Muscle layer of colon (tissue), 2 donors: Measurements from ENCODE around the gene SLC7A6OS.

Experiments
- H3K27ac ChIP-seq: one replicate; pipeline ENCODE4 v1.7.0; 2013; ENCODE audit warnings: low read depth, mild to moderate bottlenecking, low read length, moderate library complexity
- H3K27me3 ChIP-seq, 2 donors: one replicate each; pipeline ENCODE4 v1.7.0; 2013; ENCODE audit warnings: low read length in 2 of 2, mild to moderate bottlenecking in 2 of 2; ENCODE audit not compliant: insufficient read depth in 2 of 2, control insufficient read depth in 1 of 2
- H3K36me3 ChIP-seq: one replicate; pipeline ENCODE4 v1.7.0; 2013; ENCODE audit warnings: mild to moderate bottlenecking, low read length; ENCODE audit not compliant: insufficient read depth
- H3K4me1 ChIP-seq: one replicate; pipeline ENCODE4 v1.7.0; 2013; ENCODE audit warnings: mild to moderate bottlenecking, low read length; ENCODE audit not compliant: insufficient read depth
- H3K4me3 ChIP-seq, 2 donors: one replicate each; pipeline ENCODE4 v1.7.0; 2013; ENCODE audit warnings: low read length in 2 of 2, low read depth in 1 of 2, mild to moderate bottlenecking in 1 of 2, moderate library complexity in 1 of 2
- H3K9ac ChIP-seq: one replicate; pipeline ENCODE4 v1.7.0; 2013; ENCODE audit warnings: low read length
- H3K9me3 ChIP-seq: one replicate; pipeline ENCODE4 v1.7.0; 2013; ENCODE audit warnings: mild to moderate bottlenecking, low read length
- donor health status: abdominal sarcoma.
- donor health status: Adenocarcinoma of cecum.

The SLC7A6OS gene

DNA sequence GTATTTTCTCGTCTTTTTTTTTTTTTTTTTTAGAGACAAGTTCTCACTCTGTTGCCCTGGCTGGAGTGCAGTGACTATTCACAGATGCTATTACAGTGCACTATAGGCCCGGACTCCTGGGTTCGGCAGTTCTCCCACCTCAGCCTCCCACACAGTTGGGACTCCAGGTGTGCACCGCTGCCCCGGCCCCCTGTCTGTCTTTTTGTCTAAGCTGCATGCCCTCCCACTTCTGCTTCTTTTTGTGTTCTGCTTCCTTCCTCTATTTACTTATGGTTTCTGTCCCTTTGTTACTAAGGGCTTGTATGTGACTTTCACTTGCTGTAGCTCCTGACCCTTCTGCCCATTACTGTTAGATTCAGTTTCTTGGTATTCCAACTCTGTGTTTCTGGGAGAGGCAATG lies 25.9 kb downstream of the SLC7A6OS start:
- peaks cover 33% of the 10 kb centered on the region for H3K36me3 ChIP-seq
- H3K9ac ChIP-seq: no peak overlapping the region

DNA sequence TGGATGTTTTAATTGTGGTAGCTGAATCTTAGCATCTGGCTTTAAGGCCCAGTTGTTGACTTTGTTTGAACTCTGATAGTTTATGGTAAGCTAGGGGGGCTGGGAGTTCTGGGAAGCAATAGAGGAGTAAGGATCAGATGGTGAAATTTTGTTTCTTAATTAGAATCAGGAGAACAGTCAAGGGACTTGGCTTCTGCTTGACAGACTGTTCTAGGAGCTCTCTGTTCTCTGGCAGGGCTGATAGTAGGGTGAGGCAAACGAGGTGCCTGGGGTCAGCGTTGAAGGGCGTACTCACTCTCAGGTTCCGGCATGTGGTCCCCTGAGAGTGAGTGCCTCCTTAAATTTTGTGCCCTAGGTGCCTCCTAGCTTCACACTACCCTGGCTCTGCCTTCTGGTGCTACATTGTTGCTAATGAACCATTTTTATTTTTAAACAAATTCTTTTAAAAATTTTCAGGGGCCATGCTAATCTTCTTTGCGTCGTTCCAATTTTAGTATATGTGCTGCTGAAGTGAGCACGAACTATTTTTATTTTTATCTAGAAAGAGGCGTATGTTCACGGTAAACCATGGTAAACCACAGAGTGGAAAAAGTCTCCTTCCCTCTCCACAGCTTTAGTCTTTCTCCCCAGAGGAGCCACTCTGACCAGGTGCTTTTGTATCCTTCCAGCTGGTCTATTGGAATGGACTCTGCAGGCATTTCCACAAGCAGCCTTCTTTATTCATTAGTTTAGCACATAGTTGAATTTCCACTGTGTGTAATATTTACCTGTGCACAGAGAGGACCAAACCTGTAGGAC lies 26.7 kb downstream of the SLC7A6OS start:
- Histone ChIP-seq H3K4me3 (no peak overlapping the region), H3K4me1 (peaks cover 21% of the 10 kb centered on the region)

More for the DNA sequence above, 25.9 kb downstream of the SLC7A6OS start:
- peaks cover 26% of the 10 kb centered on the region for H3K4me1 ChIP-seq
- H3K4me3 ChIP-seq: no peak overlapping the region
- H3K27ac ChIP-seq: no peak overlapping the region
- no peaks in the 10 kb centered on the region for H3K9me3 ChIP-seq
- no peaks in the 10 kb centered on the region for H3K27me3 ChIP-seq

DNA sequence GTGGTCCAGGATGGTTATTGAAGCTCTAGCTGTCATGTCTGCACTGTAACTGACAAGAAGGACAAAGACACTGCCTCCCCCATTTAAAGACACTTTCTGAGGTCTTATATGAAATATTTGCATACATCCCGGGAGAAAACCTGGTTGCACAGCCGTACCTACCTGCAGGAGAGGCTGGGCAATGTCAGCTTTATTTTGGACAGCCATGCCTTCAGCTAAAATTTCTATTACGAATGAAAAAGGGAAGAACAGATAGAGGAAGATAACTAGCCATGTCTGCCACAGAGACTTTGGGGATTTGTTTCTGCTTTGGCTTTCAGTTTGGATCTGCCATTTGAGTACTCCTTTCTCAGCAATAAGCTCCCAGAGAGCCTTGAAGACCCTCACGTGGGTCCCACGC lies 27.4 kb downstream of the SLC7A6OS start:
- H3K4me1 ChIP-seq: peaks cover 18% of the 10 kb centered on the region
- no peaks in the 10 kb centered on the region for H3K27me3 ChIP-seq
- H3K9ac ChIP-seq: no peak overlapping the region
- H3K9me3 ChIP-seq: no peaks in the 10 kb centered on the region
- no peak overlapping the region for H3K4me3 ChIP-seq
- H3K36me3 ChIP-seq: peaks cover 33% of the 10 kb centered on the region
- H3K27ac ChIP-seq: no peak overlapping the region

More for the DNA sequence above, 26.7 kb downstream of the SLC7A6OS start:
- H3K9ac ChIP-seq: no peak overlapping the region
- peaks cover 33% of the 10 kb centered on the region for H3K36me3 ChIP-seq
- no peak overlapping the region for H3K27ac ChIP-seq
- no peaks in the 10 kb centered on the region for H3K9me3 ChIP-seq
- no peaks in the 10 kb centered on the region for H3K27me3 ChIP-seq

DNA sequence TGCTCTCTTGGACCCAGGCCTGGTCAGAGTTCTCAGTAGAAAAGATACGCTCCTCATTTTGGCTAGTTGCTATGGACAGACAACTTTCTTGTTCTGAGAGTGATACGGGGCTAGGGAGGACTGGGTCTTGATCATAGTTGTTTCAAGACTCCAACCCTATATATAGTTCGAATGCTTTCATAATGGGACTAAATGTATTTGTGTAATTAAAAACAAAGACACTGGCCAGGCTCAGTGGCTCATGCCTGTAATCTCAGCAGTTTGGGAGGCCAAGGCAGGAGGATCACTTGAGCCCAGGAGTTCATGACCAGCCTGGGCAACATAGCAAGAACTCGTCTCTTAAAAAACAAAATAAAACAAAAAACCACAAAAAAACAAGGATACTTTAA lies 28.7 kb downstream of the SLC7A6OS start:
- Histone ChIP-seq H3K36me3 (peaks cover 23% of the 10 kb centered on the region), H3K27me3 (no peaks in the 10 kb centered on the region), H3K9ac (no peak overlapping the region), H3K4me3 (no peak overlapping the region), H3K27ac (no peak overlapping the region), H3K4me1 (peaks cover 6% of the 10 kb centered on the region), H3K9me3 (no peaks in the 10 kb centered on the region)

DNA sequence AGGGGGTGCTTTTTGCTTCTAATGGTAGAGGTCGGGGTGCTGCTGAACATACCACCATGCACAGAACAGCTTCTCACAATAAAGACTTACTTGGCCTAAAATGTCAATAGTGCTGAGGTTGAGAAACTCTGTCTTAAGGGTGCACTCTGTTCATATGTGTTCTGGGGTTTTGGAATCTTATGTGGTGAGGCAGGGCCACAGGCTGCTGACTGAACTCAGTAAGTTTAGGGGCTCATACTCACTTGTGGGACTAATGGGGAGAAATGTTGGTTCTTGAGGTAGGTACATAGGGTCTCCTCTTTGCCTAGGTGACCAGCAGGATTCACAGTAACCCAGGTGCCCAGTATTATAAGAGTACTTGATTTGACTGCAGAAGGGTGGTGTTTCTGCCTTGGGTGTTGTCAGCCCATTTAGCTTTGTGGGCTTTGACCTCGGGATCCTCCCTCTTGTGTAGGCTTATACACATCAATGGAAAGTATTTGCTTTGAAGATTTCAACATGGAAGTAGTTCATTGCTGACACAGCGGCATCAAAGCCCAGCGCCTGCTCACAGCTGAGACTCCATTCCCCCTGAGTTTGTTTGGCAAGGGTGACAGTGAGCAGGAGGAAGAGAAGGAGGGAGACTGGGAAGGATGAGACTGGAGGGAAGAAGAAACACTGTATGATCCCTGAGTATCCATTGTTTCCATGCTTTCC lies 29.2 kb downstream of the SLC7A6OS start:
- Histone ChIP-seq H3K27me3 (no peaks in the 10 kb centered on the region), H3K4me1 (peaks cover 8% of the 10 kb centered on the region), H3K27ac (no peak overlapping the region), H3K4me3 (no peak overlapping the region), H3K36me3 (peaks cover 21% of the 10 kb centered on the region), H3K9me3 (no peaks in the 10 kb centered on the region), H3K9ac (no peak overlapping the region)

DNA sequence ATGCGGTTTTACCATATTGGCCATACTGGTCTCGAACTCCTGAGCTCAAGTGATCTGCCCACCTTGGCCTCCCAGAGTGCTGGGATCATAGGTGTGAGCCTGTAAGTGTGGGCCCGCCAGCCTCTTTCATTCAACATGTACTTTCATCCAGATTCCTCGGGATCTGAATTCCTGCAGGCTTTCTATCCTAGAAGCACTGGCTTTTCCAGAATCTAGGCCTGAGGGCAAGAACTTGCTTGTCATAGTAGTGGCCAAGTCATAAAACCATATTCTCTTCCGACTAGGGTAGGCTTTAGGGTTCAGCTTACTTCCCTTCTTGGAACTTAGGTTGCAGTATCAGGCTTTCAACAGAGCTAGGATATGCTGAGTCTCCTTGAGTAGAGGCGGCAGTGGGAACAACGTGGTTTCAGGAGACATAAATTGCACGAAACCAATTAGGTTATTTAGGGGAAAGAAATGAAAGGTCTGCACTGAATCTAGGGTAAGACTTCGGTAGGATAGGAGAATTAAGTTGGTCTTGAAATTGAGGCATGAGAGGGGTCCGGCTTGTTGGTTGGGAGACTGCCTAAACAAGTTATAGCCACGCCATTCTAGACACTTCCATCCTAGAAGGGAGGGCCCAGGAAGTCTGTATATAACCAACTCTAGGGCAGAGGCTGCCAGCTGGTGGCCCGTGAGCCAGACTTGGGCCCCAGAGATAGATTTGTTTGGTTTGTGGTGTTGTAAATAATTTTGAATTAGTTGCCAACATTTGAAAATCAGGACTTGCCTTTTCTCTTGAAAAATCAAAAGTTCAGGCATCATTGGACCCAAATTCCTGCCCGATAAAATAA lies 30.8 kb downstream of the SLC7A6OS start:
- Histone ChIP-seq H3K27ac (no peak overlapping the region), H3K27me3 (no peaks in the 10 kb centered on the region), H3K9ac (no peak overlapping the region), H3K9me3 (no peaks in the 10 kb centered on the region), H3K4me1 (peaks cover 15% of the 10 kb centered on the region), H3K36me3 (peaks cover 16% of the 10 kb centered on the region), H3K4me3 (no peak overlapping the region)

DNA sequence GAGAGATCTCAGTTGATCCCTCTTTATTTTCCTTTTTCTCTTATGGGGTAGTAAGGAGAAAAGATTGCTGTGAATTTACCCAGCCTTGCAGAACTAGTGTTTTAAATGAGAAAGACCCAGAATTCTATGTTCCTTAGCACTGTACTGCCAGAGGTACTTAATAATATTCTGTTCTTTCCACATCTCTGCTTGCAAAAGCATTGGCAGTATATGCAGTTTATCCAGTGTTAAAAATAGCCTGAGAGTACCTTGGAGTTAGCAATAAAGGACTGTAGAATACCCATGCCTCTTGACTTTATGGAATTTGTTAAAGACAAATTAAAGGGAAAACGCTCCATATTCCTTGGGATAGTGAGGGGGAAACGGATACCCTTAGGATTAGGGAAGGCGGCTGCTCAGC lies 34.5 kb downstream of the SLC7A6OS start:
- peak overlapping the region; percentile 8 for H3K27ac ChIP-seq
- H3K9ac ChIP-seq: no peak overlapping the region
- H3K9me3 ChIP-seq: no peaks in the 10 kb centered on the region
- no peaks in the 10 kb centered on the region for H3K27me3 ChIP-seq
- peaks cover 10% of the 10 kb centered on the region for H3K4me1 ChIP-seq
- peak overlapping the region in 1 of 2 donors; percentile 28 for H3K4me3 ChIP-seq
- H3K36me3 ChIP-seq: peaks cover 8% of the 10 kb centered on the region

DNA sequence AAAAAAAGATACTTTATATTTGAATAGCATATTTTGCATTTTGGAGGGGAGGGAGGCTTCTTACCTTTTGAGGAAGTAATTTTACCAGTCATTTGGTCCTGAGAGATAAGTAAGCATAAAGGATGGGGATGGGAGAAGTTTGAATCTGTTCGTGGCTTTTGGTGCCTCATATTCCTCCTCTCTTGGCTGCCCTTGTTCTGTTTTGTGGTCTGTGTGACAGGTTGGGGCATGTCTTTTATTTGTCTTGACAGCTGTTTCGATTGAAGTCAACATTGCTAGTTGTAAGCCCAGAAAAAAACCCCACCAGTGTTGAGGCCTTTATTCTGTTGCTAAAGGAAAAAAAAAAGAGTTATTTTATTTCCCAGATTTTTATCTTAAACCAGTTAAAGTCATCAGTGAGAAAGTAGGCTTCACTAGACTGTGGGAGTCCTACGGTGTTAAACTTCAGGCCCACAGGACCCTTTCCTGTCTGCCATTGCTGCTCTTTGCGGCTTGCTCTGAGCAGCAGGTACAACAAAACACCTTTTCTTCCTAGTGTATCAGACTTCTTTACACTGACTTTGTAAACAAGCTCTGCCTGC lies 35.0 kb downstream of the SLC7A6OS start:
- peak overlapping the region; percentile 8 for H3K27ac ChIP-seq
- no peak overlapping the region for H3K9ac ChIP-seq

DNA sequence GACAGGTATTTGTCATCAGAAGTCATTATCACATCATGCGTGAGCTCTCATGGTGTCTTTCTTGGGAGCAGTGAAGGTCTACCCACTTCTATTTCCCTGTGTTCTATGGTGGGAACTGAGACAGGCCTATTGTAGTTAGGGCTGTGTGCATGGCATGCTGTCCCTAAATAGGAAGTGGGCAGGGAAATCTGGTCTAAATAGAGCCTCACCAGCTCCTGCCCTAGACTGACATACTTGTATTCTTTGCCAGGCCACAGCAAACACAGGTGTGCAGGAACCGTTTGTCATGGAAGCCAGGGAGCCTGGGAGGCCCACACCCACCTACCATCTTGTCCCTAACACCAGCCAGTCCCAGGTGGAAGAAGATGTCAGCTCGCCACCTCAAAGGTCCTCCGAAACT lies 36.3 kb downstream of the SLC7A6OS start:
- no peak overlapping the region for H3K27ac ChIP-seq
- peaks cover 7% of the 10 kb centered on the region for H3K36me3 ChIP-seq
- H3K27me3 ChIP-seq: no peaks in the 10 kb centered on the region
- H3K9ac ChIP-seq: no peak overlapping the region
- H3K9me3 ChIP-seq: no peaks in the 10 kb centered on the region
- H3K4me1 ChIP-seq: peaks cover 10% of the 10 kb centered on the region
- H3K4me3 ChIP-seq: no peak overlapping the region

More for the DNA sequence above, 35.0 kb downstream of the SLC7A6OS start:
- peaks cover 7% of the 10 kb centered on the region for H3K36me3 ChIP-seq
- no peaks in the 10 kb centered on the region for H3K27me3 ChIP-seq
- peaks cover 10% of the 10 kb centered on the region for H3K4me1 ChIP-seq
- no peaks in the 10 kb centered on the region for H3K9me3 ChIP-seq
- H3K4me3 ChIP-seq: peak overlapping the region in 1 of 2 donors; percentile 28

DNA sequence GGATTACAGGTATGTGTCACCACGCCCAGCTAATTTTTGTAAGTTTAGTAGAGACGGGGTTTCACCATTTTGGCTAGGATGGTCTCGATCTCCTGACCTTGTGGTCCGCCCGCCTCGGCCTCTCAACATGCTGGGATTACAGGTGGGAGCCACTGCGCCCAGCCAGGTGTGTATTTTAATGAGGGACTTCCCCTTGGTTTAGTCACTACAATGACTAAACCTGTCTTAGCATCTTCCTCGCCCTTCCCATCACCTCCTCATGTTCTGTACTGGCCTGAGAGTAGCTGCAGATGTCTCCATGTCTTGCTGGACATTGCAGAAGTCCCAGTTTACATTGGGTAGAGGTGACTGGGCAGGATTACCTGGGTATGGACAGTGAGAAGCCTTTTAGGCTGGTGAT lies 36.9 kb downstream of the SLC7A6OS start:
- Histone ChIP-seq H3K27me3 (no peaks in the 10 kb centered on the region), H3K9me3 (no peaks in the 10 kb centered on the region), H3K36me3 (peaks cover 7% of the 10 kb centered on the region), H3K4me3 (no peak overlapping the region), H3K27ac (no peak overlapping the region), H3K4me1 (peaks cover 16% of the 10 kb centered on the region), H3K9ac (no peak overlapping the region)

DNA sequence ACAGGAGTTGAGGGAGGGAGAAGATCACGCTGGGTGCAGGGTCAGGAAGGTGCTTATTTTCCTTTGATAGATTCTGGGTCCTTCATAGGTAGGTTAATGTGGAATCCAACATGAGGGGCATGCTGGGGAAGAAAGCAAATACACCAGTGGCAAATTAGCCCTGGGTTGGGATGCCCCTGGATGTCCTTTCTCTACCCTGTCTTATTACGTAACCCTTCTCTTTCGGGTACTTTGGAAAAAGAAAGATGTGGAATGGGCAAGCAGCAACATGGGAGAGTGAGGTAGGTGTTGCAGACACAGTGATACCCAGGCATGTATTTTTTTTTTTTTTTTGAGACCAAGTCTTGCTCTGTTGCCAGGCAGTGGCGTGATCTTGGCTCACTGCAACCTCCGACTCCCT lies 37.3 kb downstream of the SLC7A6OS start:
- H3K27ac ChIP-seq: no peak overlapping the region
- no peaks in the 10 kb centered on the region for H3K27me3 ChIP-seq
- no peaks in the 10 kb centered on the region for H3K9me3 ChIP-seq
- H3K4me1 ChIP-seq: peaks cover 16% of the 10 kb centered on the region
- no peak overlapping the region for H3K9ac ChIP-seq
- H3K4me3 ChIP-seq: no peak overlapping the region
- H3K36me3 ChIP-seq: peaks cover 7% of the 10 kb centered on the region
